CD4-positive, alpha-beta memory T cell (primary cell): ENCODE results near the gene BICD2. TPM values are rescaled to one million over a fixed set of nuclear protein-coding genes. Genes with fewer than 3 reads are reported as not detected.

ENCODE experiments used
- CTCF ChIA-PET: fragments of 350-600 bp; sonication (Branson Sonifier 250); formaldehyde crosslinking; loops from one replicate; lab custom pipeline; 2021; ENCODE audit warnings: inconsistent platforms; ENCODE audit not compliant: partially characterized antibody; lab: Charles Lee
- POLR2A ChIA-PET: fragments of 350-600 bp; sonication (Branson Sonifier 250); formaldehyde crosslinking; loops from one replicate; lab custom pipeline; 2021; ENCODE audit not compliant: partially characterized antibody; lab: Charles Lee
- DNase-seq, 5 donors: peaks; one replicate each; pipeline versions ENCODE4 v3.0.0 to v3.0.0-alpha.2; 2020 to 2022; ENCODE audit warnings: mixed read lengths in 1 of 5
- H3K27ac ChIP-seq: one replicate; pipeline ENCODE4 v1.7.0; 2013; ENCODE audit warnings: low read depth, low read length
- H3K27me3 ChIP-seq: 2 replicates; pipeline ENCODE4 v1.7.0; 2013; ENCODE audit warnings: mild to moderate bottlenecking, low read length, moderate library complexity; ENCODE audit not compliant: insufficient read depth
- H3K36me3 ChIP-seq: 2 replicates; pipeline ENCODE4 v1.7.0; 2013; ENCODE audit warnings: mild to moderate bottlenecking, low read length, moderate library complexity; ENCODE audit not compliant: insufficient read depth
- H3K4me1 ChIP-seq: 2 replicates; pipeline ENCODE4 v1.7.0; 2013; ENCODE audit warnings: mild to moderate bottlenecking, low read length, moderate library complexity; ENCODE audit not compliant: insufficient read depth
- H3K4me3 ChIP-seq, 2 donors: one replicate each; pipeline ENCODE4 v1.7.0; 2013; ENCODE audit warnings: low read length in 2 of 2, mild to moderate bottlenecking in 1 of 2
- H3K9me3 ChIP-seq, 2 donors: one replicate each; pipeline ENCODE4 v1.7.0; 2013; ENCODE audit warnings: low read length in 2 of 2, control low read depth in 1 of 2; ENCODE audit not compliant: control insufficient read depth in 1 of 2
- H3K27ac Mint-ChIP-seq, 7 donors: one replicate each; pipeline ENCODE4 v1.8.0; 2020 to 2021; ENCODE audit warnings: mixed read lengths in 7 of 7, mild to moderate bottlenecking in 6 of 7, inconsistent platforms in 3 of 7, moderate library complexity in 3 of 7
- H3K27me3 Mint-ChIP-seq, 2 donors: one replicate each; pipeline ENCODE4 v1.8.0; 2020 to 2021; ENCODE audit warnings: mixed read lengths in 2 of 2
- H3K36me3 Mint-ChIP-seq, 2 donors: one replicate each; pipeline ENCODE4 v1.8.0; 2020 to 2021; ENCODE audit warnings: mixed read lengths in 2 of 2, inconsistent platforms in 1 of 2, mild to moderate bottlenecking in 1 of 2
- H3K4me1 Mint-ChIP-seq, 4 donors: one replicate each; pipeline ENCODE4 v1.8.0; 2020 to 2021; ENCODE audit warnings: mixed read lengths in 4 of 4, mild to moderate bottlenecking in 1 of 4
- H3K4me3 Mint-ChIP-seq, 8 donors: one replicate each; pipeline ENCODE4 v1.8.0; 2020 to 2021; ENCODE audit warnings: mixed read lengths in 8 of 8, mild to moderate bottlenecking in 7 of 8, moderate library complexity in 6 of 8, inconsistent platforms in 3 of 8
- H3K9me3 Mint-ChIP-seq, 8 donors: one replicate each; pipeline ENCODE4 v1.8.0; 2020 to 2021; ENCODE audit warnings: mixed read lengths in 8 of 8, mild to moderate bottlenecking in 5 of 8, inconsistent platforms in 3 of 8, moderate library complexity in 1 of 8
- intact Hi-C: fragments of 100-400 bp; cut with micrococcal nuclease; formaldehyde crosslinking; loops from one replicate; pipeline ENCODE4 v1.15.1; 2023
- polyA plus RNA-seq, 2 donors: library from polyadenylated mRNA; unstranded; fragments of 300-500 nt; fragmentation: Illumina TruSeq; gene quantifications; one replicate each; pipeline ENCODE4 v1.2.3, GENCODE V29; 2021
- total RNA-seq, 2 experiments: library from RNA; stranded (reverse); gene quantifications; one replicate each; pipeline ENCODE4 v1.2.3, GENCODE V29; 2021

The BICD2 gene
- total and polyA plus RNA-seq, 4 experiments from 2014 or later, result 3.8 to 34.2 (median 26.7) TPM

DNA sequence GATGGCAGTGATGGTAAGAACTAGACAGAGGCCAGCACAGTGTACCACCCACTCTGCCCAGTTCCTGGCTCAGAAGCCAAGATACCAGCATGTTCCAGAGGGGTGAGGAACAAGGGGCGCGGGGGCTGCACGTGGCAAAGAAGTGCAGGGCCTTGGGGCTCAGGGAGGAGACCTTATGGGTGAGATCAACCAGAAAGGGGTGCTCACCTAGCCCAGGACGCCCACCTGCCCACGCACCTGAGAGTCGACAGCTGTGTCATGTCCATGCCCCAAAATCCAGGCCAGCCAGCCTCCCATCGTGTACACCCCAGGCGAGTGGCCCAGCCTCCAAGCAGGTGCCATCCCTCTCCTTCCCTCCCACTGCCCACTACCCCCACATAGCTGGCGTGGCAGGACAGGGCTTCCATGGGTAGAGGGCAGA lies 34.9 kb downstream of the BICD2 start:
- H3K9me3 ChIP-seq, result no peaks in the 10 kb centered on the region
- no peak overlapping the region for H3K27ac ChIP-seq
- peaks cover 15% of the 10 kb centered on the region for H3K36me3 ChIP-seq
- intact Hi-C loops, result no loop called here
- no peak overlapping the region for H3K4me3 Mint-ChIP-seq
- no peaks in the 10 kb centered on the region for H3K4me1 ChIP-seq
- H3K27me3 ChIP-seq, result no peaks in the 10 kb centered on the region
- peaks cover 0 to 1% (median 0%) of the 10 kb centered on the region in 8 donors for H3K9me3 Mint-ChIP-seq
- ChIA-PET CTCF (interaction anchor here (0.7 kb wide), 1 partner anchor 13 kb away, joined by 3 read pairs; no protein-coding TSS in a partner anchor), POLR2A (no interaction called here)
- peaks cover 7 to 20% (median 13%) of the 10 kb centered on the region in 4 donors for H3K4me1 Mint-ChIP-seq
- peaks cover 0 to 29% of the 10 kb centered on the region in 2 donors for H3K36me3 Mint-ChIP-seq
- no peak overlapping the region for H3K4me3 ChIP-seq
- H3K27ac Mint-ChIP-seq, result peak overlapping the region in 3 of 7 donors; percentile 13 to 64 (median 29)
- H3K27me3 Mint-ChIP-seq, result no peaks in the 10 kb centered on the region
- DNase-seq, result no peak

DNA sequence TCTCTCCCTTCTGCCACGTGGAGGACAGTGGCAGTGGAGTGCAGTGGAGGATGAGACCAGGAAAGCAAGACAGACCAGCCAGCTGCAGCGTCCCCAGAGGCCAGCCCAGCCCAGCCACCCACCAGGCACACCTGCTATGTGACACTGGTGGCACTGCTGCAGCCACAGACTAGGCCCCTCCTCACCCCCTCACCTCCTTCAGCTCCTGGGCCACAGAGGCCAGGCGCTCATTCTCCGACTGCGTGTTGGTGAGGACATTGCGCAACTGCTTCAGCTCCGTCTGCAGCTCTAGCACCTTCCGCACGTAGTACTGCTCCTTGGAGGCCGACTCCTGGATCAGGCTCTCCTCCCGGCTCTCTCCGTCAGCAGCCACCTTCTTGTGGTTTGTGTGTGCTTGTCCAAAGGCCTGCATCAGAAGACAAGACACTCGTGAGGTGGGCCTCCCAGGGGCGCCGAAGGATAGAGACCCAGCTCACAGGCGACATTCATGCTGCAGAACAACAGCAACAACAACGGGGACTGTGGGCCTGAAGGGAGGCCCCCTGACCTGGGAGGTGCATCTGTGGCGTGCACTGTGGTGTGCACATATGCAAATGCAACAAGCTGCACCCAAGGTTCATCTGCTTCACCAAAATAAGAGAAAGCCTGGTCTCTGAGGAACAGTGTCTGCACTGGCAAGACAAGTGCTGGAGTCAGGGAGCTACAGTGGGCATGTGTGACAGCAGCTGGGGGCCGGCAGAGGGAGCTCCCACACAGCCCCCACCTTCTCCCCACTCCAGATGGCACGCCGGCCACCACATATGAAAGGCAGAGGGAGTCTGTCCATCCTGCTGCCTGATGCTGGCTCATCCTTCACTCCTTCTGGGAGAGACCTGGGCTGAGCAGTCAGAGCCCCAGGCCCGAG lies 35.5 kb downstream of the BICD2 start:
- peaks cover 0 to 1% (median 0%) of the 10 kb centered on the region in 8 donors for H3K9me3 Mint-ChIP-seq
- no peaks in the 10 kb centered on the region for H3K27me3 Mint-ChIP-seq
- no peaks in the 10 kb centered on the region for H3K4me1 ChIP-seq
- intact Hi-C loops, result no loop called here
- no peaks in the 10 kb centered on the region for H3K9me3 ChIP-seq
- no peak overlapping the region for H3K4me3 Mint-ChIP-seq
- peaks cover 11 to 20% (median 15%) of the 10 kb centered on the region in 4 donors for H3K4me1 Mint-ChIP-seq
- H3K27ac ChIP-seq, result no peak overlapping the region
- no peaks in the 10 kb centered on the region for H3K27me3 ChIP-seq
- H3K36me3 ChIP-seq, result peaks cover 15% of the 10 kb centered on the region
- H3K36me3 Mint-ChIP-seq, result peaks cover 0 to 33% of the 10 kb centered on the region in 2 donors
- POLR2A ChIA-PET, result no interaction called here
- H3K4me3 ChIP-seq, result no peak overlapping the region
- DNase-seq, result no peak
- H3K27ac Mint-ChIP-seq, result peak overlapping the region in 2 of 7 donors; percentile 64 to 73
- CTCF ChIA-PET, result interaction anchor here (0.7 kb wide), 1 partner anchor 13 kb away, joined by 3 read pairs; no protein-coding TSS in a partner anchor

DNA sequence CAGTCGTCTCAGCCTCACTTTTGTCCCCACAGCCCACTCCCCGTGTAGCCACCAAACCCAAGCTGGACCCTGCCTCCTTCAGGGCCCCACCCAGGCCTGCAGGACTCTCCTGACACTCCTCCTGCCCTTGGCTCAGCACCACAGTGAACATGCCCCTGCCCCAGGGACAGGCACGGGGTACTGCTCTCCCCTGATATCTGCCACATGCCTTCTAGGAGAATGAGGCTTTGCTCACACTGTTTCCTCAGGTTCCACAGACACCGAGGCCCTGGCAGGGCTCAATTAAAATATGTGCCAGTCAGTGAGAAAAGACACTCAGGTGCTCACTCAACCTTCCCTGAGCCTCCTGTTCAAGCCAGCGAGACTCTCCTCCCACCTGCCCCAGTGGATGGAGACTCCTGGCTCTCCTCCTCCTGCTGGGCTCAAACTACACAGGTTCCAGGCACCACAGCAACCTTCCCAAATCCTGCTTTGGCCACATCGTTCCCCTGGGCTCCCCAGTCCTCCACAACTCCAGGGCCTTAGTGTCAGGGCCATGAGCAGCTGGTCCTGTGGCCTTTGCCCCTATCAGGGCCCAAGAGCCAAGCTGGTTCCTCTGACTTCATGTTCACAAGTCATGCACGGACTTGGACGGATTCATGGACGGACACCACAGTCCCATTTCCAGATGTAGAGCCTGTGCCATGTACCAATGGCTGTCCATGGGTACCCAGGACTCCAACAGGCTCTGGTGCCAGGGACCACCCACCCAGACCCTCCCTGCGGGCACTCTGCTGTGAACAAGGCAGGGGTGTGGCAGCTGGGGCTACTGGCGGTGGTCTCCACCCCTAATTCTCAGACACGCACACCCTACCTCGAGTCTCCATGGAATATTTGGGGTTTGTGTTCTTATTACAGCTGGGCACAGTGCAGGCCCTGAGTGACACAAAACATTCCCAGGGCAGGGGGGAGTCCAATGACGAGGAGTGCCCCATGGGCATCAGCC lies 36.6 kb downstream of the BICD2 start:
- no peaks in the 10 kb centered on the region for H3K27me3 Mint-ChIP-seq
- Histone ChIP-seq H3K9me3 (no peaks in the 10 kb centered on the region), H3K4me3 (no peak overlapping the region), H3K4me1 (no peaks in the 10 kb centered on the region), H3K27me3 (no peaks in the 10 kb centered on the region), H3K36me3 (peaks cover 18% of the 10 kb centered on the region), H3K27ac (no peak overlapping the region)
- CTCF ChIA-PET, result no interaction called here
- POLR2A ChIA-PET, result no interaction called here
- peaks cover 10 to 20% (median 14%) of the 10 kb centered on the region in 4 donors for H3K4me1 Mint-ChIP-seq
- H3K36me3 Mint-ChIP-seq, result peaks cover 0 to 42% of the 10 kb centered on the region in 2 donors
- H3K9me3 Mint-ChIP-seq, result peaks cover 0 to 1% (median 0%) of the 10 kb centered on the region in 8 donors
- no peak for DNase-seq
- peak overlapping the region in 5 of 7 donors; percentile 41 to 85 (median 59) for H3K27ac Mint-ChIP-seq
- no peak overlapping the region for H3K4me3 Mint-ChIP-seq
- intact Hi-C loops, result no loop called here

DNA sequence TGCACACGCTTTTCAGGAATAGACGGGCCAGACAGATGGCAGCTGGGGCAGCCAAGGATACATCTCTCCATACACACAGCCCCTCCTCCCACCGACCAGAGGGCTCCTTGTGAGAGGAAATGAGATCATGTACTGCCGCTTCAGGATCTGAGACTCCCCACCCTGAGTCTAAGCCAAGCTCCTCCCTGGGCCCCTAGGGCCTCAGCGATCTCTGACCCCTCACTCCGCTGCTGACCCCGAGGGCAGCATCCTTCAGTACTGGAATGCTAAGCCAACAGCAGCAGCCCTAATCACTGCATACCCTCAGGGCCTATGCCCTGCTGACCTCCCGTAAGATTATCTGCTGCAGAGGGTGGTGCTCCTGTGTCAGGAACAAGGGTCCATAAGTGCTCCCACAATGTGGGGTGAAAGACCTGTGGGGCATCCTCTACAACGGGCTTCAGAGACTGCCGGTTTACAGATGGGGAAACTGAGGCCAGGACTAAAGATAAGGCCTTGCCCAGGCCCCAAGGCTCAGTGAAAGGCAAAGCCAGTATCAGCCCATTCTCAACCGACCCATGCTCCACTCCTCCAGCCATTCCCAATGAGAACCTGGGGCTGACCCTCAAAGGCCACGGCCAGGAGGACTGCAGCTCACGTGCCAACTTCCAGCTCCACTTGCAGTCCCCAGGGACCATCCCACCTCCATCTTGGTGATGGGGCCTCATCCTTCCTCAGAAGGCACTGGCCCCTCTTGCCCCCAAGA lies 37.5 kb downstream of the BICD2 start:
- Mint-ChIP-seq H3K4me1 (peaks cover 6 to 19% (median 12%) of the 10 kb centered on the region in 4 donors), H3K9me3 (peaks cover 0 to 1% (median 0%) of the 10 kb centered on the region in 8 donors), H3K36me3 (peaks cover 0 to 50% of the 10 kb centered on the region in 2 donors), H3K27ac (peak overlapping the region in 3 of 7 donors; percentile 41 to 72 (median 57)), H3K4me3 (no peak overlapping the region), H3K27me3 (no peaks in the 10 kb centered on the region)
- peaks cover 26% of the 10 kb centered on the region for H3K36me3 ChIP-seq
- no peak overlapping the region for H3K27ac ChIP-seq
- H3K4me3 ChIP-seq, result no peak overlapping the region
- intact Hi-C loops, result no loop called here
- CTCF ChIA-PET, result interaction anchor here (1.4 kb wide), 1 partner anchor 10 kb away, joined by 6 read pairs; no protein-coding TSS in a partner anchor
- no peaks in the 10 kb centered on the region for H3K27me3 ChIP-seq
- DNase-seq, result no peak
- no peaks in the 10 kb centered on the region for H3K4me1 ChIP-seq
- POLR2A ChIA-PET, result no interaction called here
- no peaks in the 10 kb centered on the region for H3K9me3 ChIP-seq

DNA sequence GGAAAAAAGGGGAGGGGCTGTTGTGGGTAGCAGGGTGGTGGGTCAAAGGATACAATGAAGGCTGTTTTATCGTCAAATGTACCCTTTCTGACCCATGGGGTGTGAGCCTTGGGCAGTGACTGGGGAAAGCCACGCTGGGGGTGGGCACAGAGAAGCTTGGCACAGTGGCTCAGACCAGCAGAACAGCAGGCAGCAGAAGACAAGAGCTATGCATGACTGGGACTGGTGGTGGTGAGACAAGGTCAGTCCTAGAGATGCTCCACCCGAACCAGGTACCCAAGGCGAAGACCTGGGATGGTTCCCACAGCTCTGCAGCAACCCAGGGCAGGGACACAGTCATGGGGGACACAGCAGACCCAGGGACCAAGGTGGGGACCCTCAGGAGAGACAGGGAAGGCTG lies 38.3 kb downstream of the BICD2 start:
- CTCF ChIA-PET, result interaction anchor here (1.4 kb wide), 1 partner anchor 9 kb away, joined by 6 read pairs; no protein-coding TSS in a partner anchor
- no peak for DNase-seq

DNA sequence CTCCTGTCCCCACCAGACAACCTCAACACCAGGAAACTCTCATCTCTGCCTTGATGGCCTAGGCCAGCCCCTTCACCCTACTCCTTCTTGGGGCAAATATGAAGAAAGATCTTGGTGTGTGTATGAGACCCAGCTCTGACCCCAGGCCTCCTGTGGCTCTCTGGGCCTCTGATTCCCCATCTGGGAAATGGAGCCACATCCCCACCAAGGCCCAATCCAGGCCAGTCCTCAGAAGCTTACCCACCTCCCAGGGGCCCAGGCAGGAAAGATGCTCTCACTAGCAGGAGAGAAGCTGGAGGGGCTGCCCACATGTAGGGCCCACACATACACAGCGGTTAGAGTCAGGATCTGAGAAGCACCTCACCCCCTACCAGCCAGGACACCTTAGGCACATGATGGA lies 38.9 kb downstream of the BICD2 start:
- Histone ChIP-seq H3K9me3 (no peaks in the 10 kb centered on the region), H3K27ac (no peak overlapping the region), H3K27me3 (no peaks in the 10 kb centered on the region), H3K36me3 (peaks cover 36% of the 10 kb centered on the region), H3K4me3 (no peak overlapping the region), H3K4me1 (no peaks in the 10 kb centered on the region)
- Mint-ChIP-seq H3K27me3 (no peaks in the 10 kb centered on the region), H3K4me1 (peaks cover 3 to 13% (median 9%) of the 10 kb centered on the region in 4 donors), H3K4me3 (no peak overlapping the region), H3K36me3 (peaks cover under 1 to 62% of the 10 kb centered on the region in 2 donors), H3K27ac (peak overlapping the region in 6 of 7 donors; percentile 35 to 87 (median 76)), H3K9me3 (no peaks in the 10 kb centered on the region)
- intact Hi-C loops, result no loop called here
- DNase-seq, result no peak
- ChIA-PET CTCF (interaction anchor here (1.4 kb wide), 1 partner anchor 8 kb away, joined by 6 read pairs; no protein-coding TSS in a partner anchor), POLR2A (interaction anchor here (0.9 kb wide), 1 partner anchor 13 kb away, joined by 3 read pairs; no protein-coding TSS in a partner anchor)

More for the DNA sequence above, 38.3 kb downstream of the BICD2 start:
- Histone ChIP-seq H3K27me3 (no peaks in the 10 kb centered on the region), H3K9me3 (no peaks in the 10 kb centered on the region), H3K4me1 (no peaks in the 10 kb centered on the region), H3K36me3 (peaks cover 34% of the 10 kb centered on the region), H3K4me3 (no peak overlapping the region), H3K27ac (no peak overlapping the region)
- Mint-ChIP-seq H3K27ac (peak overlapping the region in 5 of 7 donors; percentile 52 to 87 (median 74)), H3K9me3 (no peaks in the 10 kb centered on the region), H3K36me3 (peaks cover 0 to 58% of the 10 kb centered on the region in 2 donors), H3K27me3 (no peaks in the 10 kb centered on the region), H3K4me1 (peaks cover 3 to 14% (median 9%) of the 10 kb centered on the region in 4 donors), H3K4me3 (no peak overlapping the region)
- intact Hi-C loops, result no loop called here
- POLR2A ChIA-PET, result no interaction called here
